Fibroblast of lung (primary cell): ENCODE data around the gene DLG2.
"Not testable (repeated sequence)": the region's sequence is repeated elsewhere in the genome, so short reads cannot be mapped to it uniquely, and the experiment has no call there.

Experiments used
- CTCF ChIP-seq, 2 donors: IDR thresholded peaks in 1 of 2; conservative IDR thresholded peaks in 1 of 2; 1 replicate in 1 of 2; 2 replicates in 1 of 2; pipeline ENCODE4 v1.5.1; 2011 to 2012; ENCODE audit warnings: low read length in 2 of 2, control low read depth in 1 of 2, inconsistent platforms in 1 of 2, low read depth in 1 of 2, mild to moderate bottlenecking in 1 of 2
- EZH2 ChIP-seq: IDR thresholded peaks from 2 replicates; pipeline ENCODE4 v1.5.1; 2012; ENCODE audit warnings: low read length, control low read depth, mild to moderate bottlenecking; ENCODE audit errors: missing control alignments

- TF ChIP-seq CTCF (conservative IDR thresholded peaks at IDR 0.05 in 1 of 2, IDR thresholded peaks at IDR 0.05 in 1 of 2; ENCODE audit: low read depth in 1 of 2, low read length in 2 of 2); EZH2: not testable (repeated sequence)
Measured at GRCh38 chr11:85609286-85609685, 17.9 kb downstream of the DLG2 start.
